ENCODE measurements around the gene C2CD4D.
A peak's percentile ranks its signal among the peaks of the same experiment; 100 is the strongest.
"Not testable (repeated sequence)": the region's sequence is repeated elsewhere in the genome, so short reads cannot be mapped to it uniquely, and the experiment has no call there.

The C2CD4D gene

DNA sequence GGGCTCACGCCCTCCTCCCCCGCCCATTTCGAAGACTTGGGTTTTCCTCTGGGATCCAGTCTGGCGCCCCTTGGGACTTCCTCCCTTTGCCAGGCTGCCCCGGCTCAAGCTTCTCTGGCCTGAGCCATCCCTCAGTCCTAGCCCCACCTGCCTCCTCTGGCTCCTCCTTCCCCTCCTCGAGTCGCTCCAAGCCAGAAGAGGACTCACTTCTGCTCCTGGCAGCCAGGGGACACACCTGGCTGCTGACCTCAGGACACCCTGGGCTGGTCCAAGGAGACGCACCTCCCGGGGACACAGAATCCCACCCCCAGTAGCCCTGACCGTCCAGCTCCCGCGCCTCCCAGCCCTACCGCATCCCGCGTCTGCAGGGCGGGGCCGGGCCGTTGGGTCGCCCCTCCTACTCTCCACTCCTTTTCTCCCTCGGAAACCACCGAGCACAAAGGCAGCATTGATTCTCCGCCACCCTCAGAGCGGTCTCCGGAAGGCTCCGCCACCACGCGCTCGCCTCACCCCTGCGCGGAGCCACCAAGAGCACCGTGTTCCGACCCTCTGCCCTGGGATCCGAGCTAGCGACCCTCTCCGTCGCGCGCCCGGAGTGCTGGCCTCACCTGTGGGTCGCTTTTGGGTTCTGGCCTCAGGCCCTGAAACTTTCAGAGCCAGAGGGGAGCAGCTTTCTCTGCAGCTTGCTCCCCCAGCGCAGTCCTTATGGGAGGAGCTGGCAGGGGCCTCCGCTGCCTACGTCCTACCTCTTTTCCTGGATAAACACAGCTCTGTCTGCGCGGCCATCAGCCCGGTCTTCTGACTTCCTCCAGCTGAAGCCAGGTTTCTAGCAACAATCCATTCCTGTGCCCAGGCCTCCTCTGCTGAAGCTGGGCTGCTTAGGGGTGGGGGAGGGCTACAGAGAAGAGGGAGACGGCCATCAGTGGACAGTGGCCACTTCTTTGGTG is at the start of gene C2CD4D:
Gene C2CD4D (minus strand): TSS at position 364 of the 947 bp plus-strand sequence. CDS start 831 bp downstream, outside the sequence.
- peak; percentile 99 for DNase-seq

DNA sequence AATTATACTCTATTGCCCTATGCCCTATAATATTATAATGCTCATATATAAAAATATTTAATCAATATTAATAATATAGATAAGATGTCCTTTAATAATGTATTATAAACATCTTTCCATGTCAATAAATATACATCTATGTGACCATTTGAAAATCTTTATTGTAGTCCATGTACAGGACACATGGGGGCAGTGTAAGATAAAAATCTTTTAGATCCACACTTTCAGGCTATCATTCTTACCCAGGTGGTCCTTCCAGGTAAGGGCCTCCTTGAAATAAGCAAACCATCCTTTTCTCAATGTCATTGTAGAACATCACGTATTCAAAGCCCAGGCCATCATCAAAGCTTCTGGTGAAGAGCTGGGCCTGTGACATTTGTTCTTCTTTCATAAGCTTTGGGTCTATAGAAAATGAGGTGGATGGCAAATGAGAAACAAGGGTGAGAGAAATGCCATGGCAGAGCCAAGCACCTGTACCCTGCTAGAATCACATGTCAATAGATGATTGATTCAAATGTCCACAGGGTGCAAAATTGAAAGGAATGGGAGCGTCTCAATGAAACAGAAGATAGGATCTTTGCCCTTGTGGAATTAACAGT is 49.5 kb upstream of the C2CD4D start:
- peak; percentile 56 for DNase-seq

DNA sequence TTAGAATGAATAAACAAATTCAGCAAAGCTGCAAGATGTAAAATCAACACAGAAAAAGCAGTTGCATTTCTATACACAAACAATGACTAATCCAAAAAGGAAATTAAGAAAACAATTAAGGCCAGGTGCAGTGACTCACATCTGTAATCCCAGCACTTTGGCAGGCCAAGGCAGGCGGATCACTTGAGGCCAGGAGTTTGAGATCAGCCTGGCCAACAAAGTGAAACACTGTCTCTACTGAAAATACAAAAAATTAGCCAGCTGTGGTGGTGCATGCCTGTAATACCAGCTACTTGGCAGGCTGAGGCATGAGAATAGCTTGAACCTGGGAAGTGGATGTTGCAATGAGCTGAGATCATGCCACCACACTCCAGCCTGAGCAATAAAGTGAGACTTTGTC is 47.4 kb upstream of the C2CD4D start:
- DNase-seq, result peak; percentile 78

DNA sequence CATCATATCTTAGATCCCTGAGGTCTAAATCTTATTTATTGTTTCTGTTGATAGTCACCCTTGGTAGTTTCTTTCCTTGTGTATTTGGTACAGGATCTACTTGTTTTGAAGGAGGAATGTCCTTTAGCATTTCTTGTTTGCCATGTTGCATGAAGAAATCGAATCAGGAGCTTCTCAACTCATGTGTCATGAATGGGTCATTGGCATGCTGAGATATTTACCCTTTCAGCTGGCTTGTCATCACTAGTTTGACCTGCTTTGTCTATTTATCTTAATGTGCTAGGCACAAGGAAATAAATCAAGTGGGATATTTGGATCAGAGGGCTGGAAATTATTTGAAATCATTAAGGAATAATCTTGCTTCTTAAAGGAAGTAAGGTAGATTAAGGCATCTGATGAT is 45.9 kb upstream of the C2CD4D start:
- DNase-seq, result peak; percentile 75

DNA sequence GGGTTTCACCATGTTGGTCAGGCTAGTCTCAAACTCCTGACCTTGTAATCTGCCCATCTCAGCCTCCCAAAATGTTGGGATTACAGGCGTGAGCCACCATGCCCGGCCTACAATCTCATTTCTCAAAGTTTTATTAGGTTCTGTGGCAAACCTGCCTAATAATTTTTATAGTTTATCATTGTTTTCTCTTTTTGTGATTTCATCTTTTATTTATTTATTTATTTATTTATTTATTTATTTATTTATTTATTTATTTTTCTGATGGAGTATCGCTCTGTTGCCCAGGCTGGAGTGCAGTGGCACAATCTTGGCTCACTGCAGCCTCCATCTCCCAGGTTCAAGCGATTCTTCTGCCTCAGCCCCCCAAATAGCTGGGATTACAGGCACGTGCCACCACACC is 45.3 kb upstream of the C2CD4D start:
- not testable (repeated sequence) for DNase-seq

DNA sequence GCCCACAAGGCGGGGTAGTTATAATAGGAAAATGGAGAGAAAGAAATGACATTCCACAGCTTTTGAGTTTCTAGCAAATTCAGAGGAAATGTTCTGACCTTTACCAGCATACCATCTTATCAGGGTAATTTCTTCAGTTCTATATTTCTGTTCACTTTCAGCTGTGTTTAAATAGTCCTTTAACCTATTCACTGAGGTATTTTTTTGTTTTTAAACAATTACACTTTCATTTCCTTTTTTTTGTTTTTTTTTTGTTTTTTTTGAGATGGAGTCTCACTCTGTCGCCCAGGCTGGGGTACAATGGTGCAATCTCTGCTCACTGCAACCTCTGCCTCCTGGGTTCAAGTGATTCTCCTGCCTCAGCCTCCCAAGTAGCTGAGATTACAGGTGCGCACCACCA is 44.8 kb upstream of the C2CD4D start:
- not testable (repeated sequence) for DNase-seq

DNA sequence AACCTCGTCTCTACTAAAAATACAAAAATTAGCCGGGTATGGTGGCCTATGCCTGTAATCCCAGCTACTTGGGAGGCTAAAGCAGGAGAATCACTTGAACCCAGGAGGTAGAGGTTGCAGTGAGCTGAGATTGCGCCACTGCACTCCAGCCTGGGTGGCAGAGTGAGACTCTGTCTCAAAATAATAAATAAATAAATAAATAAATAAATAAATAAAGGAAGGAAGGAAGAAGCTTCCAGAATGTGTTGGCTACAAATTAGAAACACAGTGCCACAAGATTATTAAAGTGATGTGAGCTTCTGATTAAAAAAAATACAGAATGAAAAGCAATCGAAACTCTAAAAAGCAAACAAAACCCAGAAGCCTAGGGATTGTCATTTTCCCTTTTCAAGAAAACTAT is 44.3 kb upstream of the C2CD4D start:
- not testable (repeated sequence) for DNase-seq

DNA sequence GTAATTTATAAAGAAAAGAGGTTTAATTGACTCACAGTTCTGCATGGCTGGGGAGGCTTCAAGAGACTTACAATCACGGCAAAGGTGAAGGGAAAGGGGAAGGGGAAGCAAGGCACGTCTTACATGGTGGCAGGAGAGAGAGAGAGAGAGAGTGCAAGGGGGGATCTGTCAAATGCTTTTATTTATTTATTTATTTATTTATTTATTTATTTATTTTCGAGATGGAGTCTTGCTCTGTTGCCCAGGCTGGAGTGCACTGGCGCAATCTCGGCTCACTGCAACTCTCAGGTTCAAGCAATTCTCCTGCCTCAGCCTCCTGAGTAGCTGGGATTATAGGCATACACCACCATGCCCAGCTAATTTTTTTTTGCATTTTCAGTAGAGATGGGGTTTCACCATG is 43.3 kb upstream of the C2CD4D start:
- not testable (repeated sequence) for DNase-seq

DNA sequence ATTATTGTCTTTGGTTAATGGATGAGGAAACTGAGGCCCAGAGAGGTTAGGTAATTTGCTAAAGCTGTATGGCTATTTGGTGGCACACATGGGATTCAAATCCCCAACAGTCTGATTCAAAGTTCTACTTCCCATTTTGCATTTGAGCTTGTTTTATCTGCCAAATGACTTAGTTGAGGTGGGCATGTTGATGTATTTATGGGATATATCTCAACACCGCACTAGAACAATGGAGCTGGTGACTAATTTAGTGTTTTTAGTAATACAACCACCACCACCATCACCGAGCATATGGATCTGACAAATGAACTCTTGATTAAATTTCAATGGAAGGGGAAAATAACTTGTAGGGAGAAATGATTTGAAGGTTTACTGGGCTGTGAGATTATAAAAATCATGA is 42.8 kb upstream of the C2CD4D start:
- no peak for DNase-seq

DNA sequence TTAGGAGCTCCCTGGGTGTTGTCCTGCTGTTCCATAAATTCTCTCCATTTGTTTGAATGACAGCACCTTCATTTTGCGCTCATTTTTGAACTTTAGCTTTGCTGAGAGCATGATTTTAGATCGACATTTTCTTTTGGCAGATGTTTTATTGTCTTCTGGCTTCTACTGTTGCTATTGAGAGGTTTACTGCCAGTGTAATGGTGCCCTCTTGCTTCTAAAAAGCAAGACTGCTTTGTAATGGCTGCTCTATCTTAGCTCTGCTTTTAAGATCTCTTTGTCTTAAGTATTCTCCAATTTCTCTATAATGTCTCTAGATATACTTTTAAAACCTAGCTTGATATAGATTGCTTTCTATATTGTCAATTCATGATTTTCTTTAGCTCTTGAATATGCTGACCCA is 41.9 kb upstream of the C2CD4D start:
- DNase-seq, result peak; percentile 27

DNA sequence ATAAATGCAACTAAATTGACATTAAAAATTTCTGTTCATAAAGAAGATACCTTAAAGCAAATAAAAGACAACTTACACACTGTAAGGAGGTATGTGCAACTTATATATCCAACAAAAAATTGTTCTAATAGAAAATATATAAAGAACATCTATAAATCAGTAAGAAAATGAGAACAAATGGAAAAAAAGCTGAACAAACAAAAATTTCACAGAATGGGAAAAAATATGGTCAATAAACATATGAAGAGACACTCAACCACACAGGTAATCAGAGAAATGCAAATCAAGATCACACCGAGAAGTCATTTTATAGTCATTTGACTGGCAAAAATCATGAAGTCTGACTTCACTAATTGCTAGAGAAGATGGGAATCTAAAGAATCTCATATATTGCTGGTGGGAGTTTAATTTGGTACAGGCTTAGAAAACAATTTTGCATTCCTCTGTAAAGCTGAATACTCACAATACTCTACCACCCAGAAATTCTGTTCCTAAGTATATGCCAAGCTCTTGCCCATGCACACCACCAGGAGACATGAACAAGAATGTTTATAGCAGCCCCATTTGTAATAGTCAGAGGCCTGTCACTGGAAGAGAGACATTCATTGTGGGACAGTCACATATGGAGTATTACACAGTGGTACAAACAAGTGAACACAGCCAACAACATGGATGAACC is 35.9 kb upstream of the C2CD4D start:
- no peak for DNase-seq

DNA sequence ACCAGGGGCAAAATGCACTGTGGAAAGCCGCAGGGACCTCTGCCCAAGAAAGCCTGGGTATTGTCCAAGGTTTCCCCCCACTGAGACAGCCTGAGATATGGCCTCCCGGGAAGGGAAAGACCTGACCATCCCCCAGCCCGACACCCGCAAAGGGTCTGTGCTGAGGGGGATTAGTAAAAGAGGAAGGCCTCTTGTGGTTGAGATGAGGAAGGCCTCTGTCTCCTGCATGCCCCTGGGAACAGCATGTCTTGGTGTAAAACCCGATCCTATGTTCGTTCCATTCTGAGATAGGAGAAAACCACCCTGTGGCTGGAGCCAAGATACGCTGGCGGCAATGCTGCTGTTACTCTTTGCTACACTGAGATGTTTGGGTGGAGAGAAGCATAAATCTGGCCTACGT is 33.2 kb upstream of the C2CD4D start:
- DNase-seq, result not testable (repeated sequence)

DNA sequence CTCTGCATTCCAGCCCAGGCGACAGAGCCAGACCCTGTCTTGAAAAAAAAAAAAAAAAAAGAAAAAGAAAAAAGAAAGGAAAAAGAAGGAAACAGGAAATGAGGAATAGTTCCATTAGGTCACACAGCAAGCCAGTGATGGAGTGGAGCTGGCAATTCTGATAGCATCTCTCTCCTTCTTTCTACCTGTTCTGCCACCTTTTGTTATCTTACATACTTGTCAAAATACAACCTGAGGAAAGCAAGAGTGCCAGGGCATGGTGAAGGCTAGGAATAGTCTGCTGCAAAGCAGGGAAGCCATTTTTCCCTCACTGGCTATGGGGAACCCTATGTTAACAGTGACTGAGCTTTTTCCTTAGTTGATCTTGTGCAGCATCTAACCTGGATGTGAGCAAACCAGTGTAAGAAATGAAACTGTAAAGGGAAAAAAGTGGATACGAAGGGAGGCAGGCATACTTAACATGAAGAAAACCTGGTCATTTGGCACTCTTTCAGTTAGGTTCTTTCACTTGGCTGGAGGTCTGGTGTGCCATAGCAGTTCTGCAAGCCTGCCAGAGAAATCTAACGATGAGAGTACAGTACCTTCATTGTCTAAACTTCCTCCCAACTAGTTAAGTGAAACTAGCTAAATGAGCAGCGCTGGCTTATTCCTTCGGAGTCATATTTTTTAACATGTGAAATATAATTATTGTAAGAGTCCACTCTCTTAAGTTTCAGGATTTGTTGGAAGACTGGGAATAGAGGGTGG is 31.8 kb upstream of the C2CD4D start:
- no peak for DNase-seq

DNA sequence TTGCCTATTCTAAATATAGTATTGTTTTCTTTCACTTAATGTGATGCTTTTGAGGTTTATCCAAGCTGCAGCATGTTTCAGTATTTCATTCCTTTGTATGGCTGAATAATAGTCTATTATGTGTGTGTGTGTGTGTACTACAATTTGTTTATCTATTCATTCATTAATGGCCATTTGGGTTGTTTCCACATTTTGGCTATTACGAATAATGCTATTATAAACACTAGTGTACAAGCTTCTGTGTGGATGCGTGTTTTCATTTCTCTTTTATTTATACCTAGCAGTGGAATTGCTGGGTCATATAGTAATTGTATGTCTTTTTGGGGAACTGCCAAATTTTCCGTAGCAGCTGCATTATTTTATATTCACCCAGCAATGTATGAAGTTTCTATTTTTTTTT is 28.9 kb upstream of the C2CD4D start:
- DNase-seq, result no peak

DNA sequence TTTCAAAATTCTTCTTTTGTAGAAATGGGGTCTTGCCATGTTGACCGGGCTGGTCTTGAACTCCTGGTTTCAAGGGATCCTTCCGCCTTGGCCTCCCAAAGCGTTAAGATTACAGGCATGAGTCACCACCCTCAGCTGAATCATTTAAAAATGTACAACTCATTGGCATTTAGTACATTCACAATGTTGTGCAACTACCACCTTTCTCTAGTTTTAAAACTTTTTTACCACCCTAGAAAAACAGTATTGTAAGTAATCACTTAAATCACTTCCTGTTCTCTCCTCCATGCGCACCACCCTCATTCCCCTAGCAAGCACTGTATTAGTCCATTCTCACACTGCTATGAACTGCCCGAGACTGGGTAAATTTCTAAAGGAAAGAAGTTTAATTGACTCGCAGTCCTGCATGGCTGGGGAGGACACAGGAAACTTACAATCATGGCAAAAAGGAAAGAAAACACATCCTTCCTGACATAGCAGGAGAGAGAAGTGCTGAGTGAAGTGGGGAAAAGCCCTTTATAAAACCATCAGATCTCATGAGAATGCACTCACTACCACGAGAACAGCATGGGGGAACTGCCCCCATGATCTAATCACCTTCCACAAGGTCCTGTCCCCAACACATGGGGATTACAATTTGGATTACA is 28.3 kb upstream of the C2CD4D start:
- DNase-seq, result no peak

DNA sequence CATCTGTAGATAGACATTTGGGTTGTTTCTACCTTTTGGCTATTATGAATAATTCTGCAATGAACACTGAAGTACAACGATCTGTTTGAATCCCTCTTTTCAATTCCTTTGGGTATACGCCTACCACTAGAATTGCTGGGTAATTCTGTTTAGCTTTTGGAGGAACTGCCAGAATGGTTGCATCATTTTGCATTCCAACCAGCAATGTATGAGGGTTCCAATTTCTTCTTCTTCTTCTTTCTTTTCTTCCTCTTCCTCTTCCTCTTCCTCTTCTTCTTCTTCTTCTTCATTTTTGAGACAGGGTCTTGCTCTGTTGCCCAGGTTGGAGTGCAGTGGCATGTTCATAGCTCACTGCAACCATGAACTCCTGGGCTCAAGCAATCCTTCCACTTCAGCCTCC is 27.7 kb upstream of the C2CD4D start:
- no peak for DNase-seq

DNA sequence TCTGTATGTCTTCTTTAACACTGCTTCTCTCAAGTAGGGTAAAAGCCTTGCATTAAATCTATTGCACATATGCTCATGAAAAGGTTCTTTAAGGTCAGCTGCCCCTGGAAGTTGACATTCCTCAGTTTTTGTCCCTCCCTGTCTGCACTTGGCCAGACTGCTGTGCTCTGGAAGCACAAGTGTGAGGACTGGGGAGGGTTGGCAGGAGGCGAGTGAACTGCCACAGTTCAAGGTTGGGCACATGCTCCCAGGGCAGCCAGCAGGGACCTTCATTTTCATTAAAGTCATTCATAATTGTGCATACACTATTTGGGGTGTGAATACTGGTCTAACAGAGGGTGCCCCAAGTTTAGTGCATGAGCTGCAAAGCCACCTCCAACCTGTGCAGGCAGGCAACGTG is 24.8 kb upstream of the C2CD4D start:
- no peak for DNase-seq

DNA sequence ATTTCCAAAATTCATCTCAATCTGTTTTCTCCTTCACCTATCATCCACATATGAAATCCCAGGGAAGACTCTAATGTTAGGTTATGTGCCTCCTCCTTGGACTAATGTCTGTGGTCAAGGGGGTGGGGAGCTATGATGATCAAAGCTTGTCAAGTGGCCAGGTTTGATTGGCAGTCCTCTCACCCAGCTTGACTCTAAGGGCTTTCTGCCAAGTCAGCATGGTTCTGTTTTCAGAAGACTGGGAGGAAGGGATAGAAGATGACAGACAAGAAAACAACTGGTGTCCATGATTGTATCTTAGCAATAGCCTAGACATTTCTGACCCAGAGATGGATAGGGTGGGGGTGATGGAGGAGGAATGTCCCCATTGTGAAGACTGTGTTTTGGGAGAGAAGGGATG is 23.0 kb upstream of the C2CD4D start:
- DNase-seq, result peak; percentile 40

DNA sequence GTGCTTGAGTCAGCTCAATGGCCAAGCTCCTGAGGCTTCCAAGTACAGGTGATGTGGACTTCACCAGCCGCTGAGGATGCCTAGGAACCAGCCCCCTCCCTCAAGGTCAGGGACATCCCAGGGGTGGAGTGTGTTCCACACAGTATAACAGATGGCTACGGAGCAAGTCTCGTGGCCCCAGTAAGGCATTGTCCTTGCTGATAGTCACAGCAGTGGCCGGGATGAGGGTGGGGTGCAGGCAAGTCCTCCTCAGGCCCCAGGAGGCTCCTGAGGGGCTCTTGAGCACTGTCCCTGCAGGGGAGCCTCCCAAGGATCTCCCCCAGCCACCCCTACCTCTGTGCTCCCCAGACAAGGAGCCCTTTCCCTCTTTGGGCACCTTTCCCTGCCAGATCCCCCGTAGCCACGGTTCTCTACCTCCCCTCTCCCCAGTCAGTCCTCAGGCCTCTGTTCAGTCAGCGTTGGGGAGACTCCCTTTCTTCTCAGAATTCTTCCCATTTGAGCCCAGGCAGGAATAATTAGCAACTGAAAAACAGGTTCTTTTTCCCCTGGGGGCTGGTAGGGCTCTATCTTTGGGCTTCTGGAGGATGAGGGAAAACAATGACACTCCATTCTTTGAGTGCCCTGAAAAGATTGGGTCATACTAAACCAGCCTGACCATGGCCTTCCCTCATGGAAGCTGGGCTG is 21.0 kb upstream of the C2CD4D start:
- no peak for DNase-seq

DNA sequence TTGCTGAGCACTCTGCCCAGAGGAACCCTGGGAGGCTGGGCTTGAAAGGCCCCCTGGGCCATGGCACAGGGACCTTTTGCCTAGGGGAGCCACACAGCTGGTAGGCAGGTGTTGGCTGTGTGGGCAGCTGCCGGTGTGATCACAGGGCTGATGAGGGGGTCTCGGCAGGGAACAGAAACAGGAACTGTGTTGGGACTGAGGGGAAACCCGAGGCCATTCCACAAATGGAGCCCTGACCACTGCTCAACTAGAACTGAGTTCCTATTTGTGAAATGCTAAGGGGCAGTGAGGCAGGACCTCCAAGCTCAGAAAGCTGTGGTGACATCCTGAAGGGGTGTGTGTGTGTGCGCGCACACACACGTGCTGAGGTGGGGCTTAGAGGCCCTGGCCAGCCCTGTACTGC is 20.3 kb upstream of the C2CD4D start:
- DNase-seq, result no peak

DNA sequence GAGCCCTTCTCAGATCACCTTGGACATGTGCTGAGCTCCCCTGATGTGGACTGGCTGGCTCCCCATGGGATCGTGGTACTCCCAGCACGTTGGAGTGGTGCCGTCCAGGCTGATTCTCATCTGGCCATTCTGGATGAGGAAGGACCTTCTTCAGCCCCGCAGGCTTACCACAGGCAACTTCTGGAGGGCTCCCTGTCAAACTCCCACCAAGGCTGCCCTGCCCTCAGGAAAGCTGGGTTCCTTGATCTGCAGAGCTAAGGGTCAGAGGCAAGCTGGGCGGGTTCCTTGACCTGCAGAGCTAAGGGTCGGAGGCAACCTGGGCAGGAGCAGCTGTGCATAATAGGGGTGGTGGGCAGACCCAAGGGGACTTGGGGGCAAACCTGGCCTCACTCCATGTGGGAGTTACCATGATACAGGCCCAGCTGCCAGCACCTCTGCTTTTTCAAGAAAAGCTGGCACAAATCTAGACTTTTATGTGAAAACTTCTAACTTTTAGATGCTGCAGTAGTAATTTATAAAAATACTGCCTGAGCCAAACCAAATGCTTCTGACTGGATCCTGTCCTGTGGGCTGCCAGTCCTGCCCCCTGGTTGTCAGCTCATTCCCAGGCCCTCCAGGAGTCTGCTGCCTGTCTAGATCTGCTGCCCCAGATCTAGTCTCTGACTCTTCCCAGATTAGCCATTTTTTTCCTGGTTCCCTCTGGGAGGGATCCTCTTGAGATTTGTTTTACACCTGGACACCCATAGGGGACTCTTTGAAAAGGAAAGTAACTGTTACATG is 19.5 kb upstream of the C2CD4D start:
- no peak for DNase-seq

All from DMS53 (cell line).